Sigmoid colon (tissue), 7 donors: ENCODE data around the gene WDFY2. TPM values are rescaled to one million over a fixed set of nuclear protein-coding genes. Genes with fewer than 3 reads are reported as not detected.
"Not testable (repeated sequence)": the region's sequence is repeated elsewhere in the genome, so short reads cannot be mapped to it uniquely, and the experiment has no call there.

Source experiments
- DNase-seq: peaks from one replicate; pipeline ENCODE4 v3.0.0-alpha.2; 2019
- H3K27ac ChIP-seq, 4 donors: fragments of 200-600 bp; sonication (generic); one replicate each; pipeline ENCODE4 v1.5.1; 2016 to 2019; ENCODE audit warnings: mild to moderate bottlenecking in 1 of 4
- H3K27me3 ChIP-seq, 3 donors: fragments of 200-600 bp; sonication (generic); one replicate each; pipeline ENCODE4 v1.5.1; 2019; ENCODE audit warnings: mild to moderate bottlenecking in 1 of 3
- H3K36me3 ChIP-seq, 4 donors: fragments of 200-600 bp; sonication (generic); one replicate each; pipeline ENCODE4 v1.5.1; 2016 to 2019
- H3K4me1 ChIP-seq, 4 donors: fragments of 200-600 bp; sonication (generic); one replicate each; pipeline ENCODE4 v1.5.1; 2017 to 2019
- H3K4me3 ChIP-seq, 4 donors: fragments of 200-600 bp; sonication (generic); one replicate each; pipeline ENCODE4 v1.5.1; 2017 to 2019; ENCODE audit warnings: mild to moderate bottlenecking in 2 of 4, moderate library complexity in 1 of 4
- H3K9me3 ChIP-seq, 4 donors: fragments of 200-600 bp in 3 of 4; sonication (generic) in 3 of 4; one replicate each; pipeline versions ENCODE4 v1.5.1 to v1.6.1; 2013 to 2019
- EP300 ChIP-seq, 4 donors: sonication (generic); formaldehyde crosslinking; IDR thresholded peaks; one replicate each; pipeline ENCODE4 v1.6.1; 2017; ENCODE audit warnings: antibody characterized with exemption in 4 of 4
- POLR2A ChIP-seq, 2 donors: fragments of 450-650 bp; IDR thresholded peaks; one replicate each; pipeline ENCODE4 v1.6.1; 2016; ENCODE audit warnings: antibody characterized with exemption in 2 of 2, mild to moderate bottlenecking in 2 of 2, moderate library complexity in 2 of 2
- POLR2AphosphoS5 ChIP-seq, 4 donors: sonication (generic); formaldehyde crosslinking; IDR thresholded peaks; one replicate each; pipeline ENCODE4 v1.6.1; 2017; ENCODE audit warnings: antibody characterized with exemption in 4 of 4
- WGBS, 2 donors: extraction: QIAGEN DNeasy Blood & Tissue Kit; methylation state at CpG; one replicate each; pipeline ENCODE4 v1.1.7; 2013; 5-methylcytosine and 5-hydroxymethylcytosine counted together
- intact Hi-C: fragments of 100-400 bp; cut with DNase I; formaldehyde crosslinking; loops from one replicate; pipeline ENCODE4 v1.15.1; 2023
- polyA plus RNA-seq, 3 donors: library from polyadenylated mRNA; stranded (reverse); fragments of 200-250 nt; gene quantifications; one replicate each; pipeline ENCODE4 v1.2.3, GENCODE V29; 2013
- total RNA-seq, 4 donors: library from RNA; depleted of rRNA; stranded (reverse); fragments of >200 nt; gene quantifications; one replicate each; pipeline ENCODE4 v1.1.0, GENCODE V29; 2016
- TF ChIP-seq, protein P1 (sequence below), 4 experiments: fragments of 450-650 bp in 3 of 4; fragments of 200-600 bp in 1 of 4; IDR thresholded peaks; one replicate each; pipeline ENCODE4 v1.5.1; 2016 to 2019; ENCODE audit warnings: antibody characterized with exemption in 4 of 4, mild to moderate bottlenecking in 3 of 4, moderate library complexity in 2 of 4
- donor health status: healthy with polysubstance abuse.
- donor health status: Bipolar disorder and iron deficiency.
- donor health status: healthy.

The WDFY2 gene
- total and polyA plus RNA-seq, 7 donors, result 0.60 to 18.3 (median 7.3) TPM

DNA sequence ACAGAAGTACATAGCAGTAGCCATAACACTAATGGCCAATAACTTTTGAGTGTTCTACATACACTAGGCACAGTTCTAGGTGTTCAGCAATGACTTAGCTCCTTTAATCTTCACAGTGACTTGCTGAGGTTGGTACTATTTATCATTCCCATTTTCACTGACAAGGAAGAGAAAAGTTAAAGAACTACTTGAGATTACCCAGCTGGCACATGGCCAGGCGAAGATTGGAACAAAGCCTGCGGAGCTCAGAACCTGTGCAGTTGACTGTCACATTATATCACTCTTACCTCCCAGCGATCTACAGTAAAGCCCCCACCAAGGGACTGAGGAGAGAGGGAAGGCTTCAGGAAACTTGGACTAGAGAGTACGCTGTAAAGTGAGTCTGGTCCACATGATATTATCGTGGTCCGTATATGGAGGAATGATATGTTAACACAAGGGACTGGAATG, 42.4 kb upstream of the WDFY2 start:
- H3K4me1 ChIP-seq, result peaks cover 0 to 54% (median 47%) of the 10 kb centered on the region in 4 donors
- intact Hi-C loops, result loop anchor here (2.0 to 5.0 kb wide), 2 partner anchors 41 to 90 kb away; partner anchors contain the start of gene INTS6
- TF ChIP-seq POLR2A (IDR thresholded peaks at IDR 0.05), result no peak
- no peak for TF ChIP-seq EP300 (IDR thresholded peaks at IDR 0.05)
- TF ChIP-seq, protein P1, sequence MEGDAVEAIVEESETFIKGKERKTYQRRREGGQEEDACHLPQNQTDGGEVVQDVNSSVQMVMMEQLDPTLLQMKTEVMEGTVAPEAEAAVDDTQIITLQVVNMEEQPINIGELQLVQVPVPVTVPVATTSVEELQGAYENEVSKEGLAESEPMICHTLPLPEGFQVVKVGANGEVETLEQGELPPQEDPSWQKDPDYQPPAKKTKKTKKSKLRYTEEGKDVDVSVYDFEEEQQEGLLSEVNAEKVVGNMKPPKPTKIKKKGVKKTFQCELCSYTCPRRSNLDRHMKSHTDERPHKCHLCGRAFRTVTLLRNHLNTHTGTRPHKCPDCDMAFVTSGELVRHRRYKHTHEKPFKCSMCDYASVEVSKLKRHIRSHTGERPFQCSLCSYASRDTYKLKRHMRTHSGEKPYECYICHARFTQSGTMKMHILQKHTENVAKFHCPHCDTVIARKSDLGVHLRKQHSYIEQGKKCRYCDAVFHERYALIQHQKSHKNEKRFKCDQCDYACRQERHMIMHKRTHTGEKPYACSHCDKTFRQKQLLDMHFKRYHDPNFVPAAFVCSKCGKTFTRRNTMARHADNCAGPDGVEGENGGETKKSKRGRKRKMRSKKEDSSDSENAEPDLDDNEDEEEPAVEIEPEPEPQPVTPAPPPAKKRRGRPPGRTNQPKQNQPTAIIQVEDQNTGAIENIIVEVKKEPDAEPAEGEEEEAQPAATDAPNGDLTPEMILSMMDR (IDR thresholded peaks at IDR 0.05), result no peak
- TF ChIP-seq POLR2AphosphoS5 (IDR thresholded peaks at IDR 0.05), result no peak
- H3K27me3 ChIP-seq, result no peaks in the 10 kb centered on the region
- DNase-seq, result no peak
- WGBS, 2 donors, result 20 to 61% methylated on average over 6 of the region's 6 CpGs
- H3K4me3 ChIP-seq, result no peak overlapping the region
- no peaks in the 10 kb centered on the region for H3K9me3 ChIP-seq
- H3K27ac ChIP-seq, result peak overlapping the region; percentile 35 to 70 (median 66)
- no peaks in the 10 kb centered on the region for H3K36me3 ChIP-seq

GRCh38 chr13:51542346-51543242, 41.7 kb upstream of the WDFY2 start:
- no peaks in the 10 kb centered on the region for H3K9me3 ChIP-seq
- intact Hi-C loops, result loop anchor here (2.0 to 5.0 kb wide), 2 partner anchors 40 to 90 kb away; partner anchors contain the start of gene INTS6
- peaks cover 0 to 54% (median 47%) of the 10 kb centered on the region in 4 donors for H3K4me1 ChIP-seq
- H3K27me3 ChIP-seq, result no peaks in the 10 kb centered on the region
- no peaks in the 10 kb centered on the region for H3K36me3 ChIP-seq
- WGBS, 2 donors, result 56 to 66% methylated on average over 9 of the region's 9 CpGs
- H3K4me3 ChIP-seq, result peak overlapping the region in 2 of 4 donors; percentile 10 to 18
- TF ChIP-seq, protein P1 (IDR thresholded peaks at IDR 0.05), result no peak
- TF ChIP-seq POLR2AphosphoS5 (IDR thresholded peaks at IDR 0.05) (no peak), EP300 (IDR thresholded peaks at IDR 0.05) (no peak), POLR2A (IDR thresholded peaks at IDR 0.05) (no peak)
- H3K27ac ChIP-seq, result peak overlapping the region; percentile 35 to 70 (median 66)
- no peak for DNase-seq

DNA sequence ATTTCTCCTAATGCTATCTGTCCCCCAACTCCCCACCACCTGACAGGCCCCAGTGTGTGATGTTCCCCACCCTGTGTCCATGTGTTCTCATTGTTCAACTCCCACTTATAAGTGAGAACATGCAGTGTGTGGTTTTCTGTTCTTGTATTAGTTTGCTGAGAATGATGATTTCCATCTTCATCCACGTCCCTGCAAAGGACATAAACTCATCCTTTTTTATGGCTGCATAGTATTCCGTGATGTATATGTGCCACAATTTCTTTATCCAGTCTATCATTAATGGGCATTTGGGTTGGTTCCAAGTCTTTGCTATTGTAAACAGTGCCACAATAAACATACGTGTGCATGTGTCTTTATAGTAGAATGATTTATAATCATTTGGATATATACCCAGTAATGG, 38.8 kb upstream of the WDFY2 start:
- intact Hi-C loops, DNase-seq, H3K27ac ChIP-seq, H3K9me3 ChIP-seq, H3K36me3 ChIP-seq, H3K4me3 ChIP-seq, H3K27me3 ChIP-seq: not testable (repeated sequence)
- 56 to 87% methylated on average over 3 of the region's 3 CpGs for WGBS, 2 donors
- peaks cover 0 to 31% (median 30%) of the 10 kb centered on the region in 4 donors for H3K4me1 ChIP-seq

DNA sequence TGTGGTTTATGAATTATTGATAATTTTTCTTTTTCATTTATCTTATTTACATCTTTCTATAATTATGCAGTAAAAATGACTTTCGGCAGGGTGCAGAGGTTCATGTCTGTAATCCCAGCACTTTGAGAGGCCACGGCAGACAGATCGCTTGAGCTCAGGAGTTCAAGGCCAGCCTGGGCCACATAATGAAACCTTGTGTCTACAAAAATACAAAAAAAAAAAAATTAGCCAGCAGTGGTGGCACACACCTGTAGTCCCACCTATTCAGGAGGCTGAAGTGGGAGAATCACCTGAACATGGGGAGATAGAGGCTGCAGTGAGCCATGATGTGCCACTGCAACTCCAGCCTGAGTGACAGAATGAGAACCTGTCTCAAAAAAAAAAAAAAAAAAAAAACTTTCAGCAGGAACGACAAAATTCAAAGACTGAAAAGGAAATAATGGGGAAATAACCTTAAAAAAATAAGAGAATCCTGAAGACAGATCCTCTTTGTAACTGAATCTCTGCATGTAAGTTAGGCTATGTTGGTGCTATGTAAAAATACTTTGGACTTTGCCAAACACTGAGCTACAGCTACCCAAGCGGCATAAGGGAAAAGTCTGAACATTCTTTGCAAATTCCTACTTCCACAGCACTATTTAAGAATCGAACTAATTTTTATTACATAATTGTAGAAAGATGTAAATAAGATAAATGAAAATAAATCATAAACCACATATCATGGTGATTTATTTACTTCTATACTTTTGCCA, 36.7 kb upstream of the WDFY2 start:
- WGBS, 2 donors, result 86% methylated on average over 6 of the region's 6 CpGs
- TF ChIP-seq, protein P1 (IDR thresholded peaks at IDR 0.05), result no peak
- TF ChIP-seq POLR2AphosphoS5 (IDR thresholded peaks at IDR 0.05), result no peak
- TF ChIP-seq POLR2A (IDR thresholded peaks at IDR 0.05), result no peak
- no peak for TF ChIP-seq EP300 (IDR thresholded peaks at IDR 0.05)
- no peak overlapping the region for H3K4me3 ChIP-seq

GRCh38 chr13:51549050-51549449, 35.2 kb upstream of the WDFY2 start:
- no peak overlapping the region for H3K27ac ChIP-seq
- no peak overlapping the region for H3K4me3 ChIP-seq
- intact Hi-C loops, result no loop called here
- H3K4me1 ChIP-seq, result no peaks in the 10 kb centered on the region
- TF ChIP-seq POLR2AphosphoS5 (IDR thresholded peaks at IDR 0.05) (no peak), EP300 (IDR thresholded peaks at IDR 0.05) (no peak), POLR2A (IDR thresholded peaks at IDR 0.05) (no peak)
- TF ChIP-seq, protein P1 (IDR thresholded peaks at IDR 0.05), result no peak
- H3K9me3 ChIP-seq, result no peaks in the 10 kb centered on the region
- H3K36me3 ChIP-seq, result no peaks in the 10 kb centered on the region
- no peak for DNase-seq
- H3K27me3 ChIP-seq, result no peaks in the 10 kb centered on the region
- WGBS, 2 donors, result 43 to 61% methylated on average over 3 of the region's 3 CpGs

More for the DNA sequence above, 36.7 kb upstream of the WDFY2 start:
- no peaks in the 10 kb centered on the region for H3K36me3 ChIP-seq
- no peaks in the 10 kb centered on the region for H3K27me3 ChIP-seq
- no peak for DNase-seq
- no peaks in the 10 kb centered on the region for H3K9me3 ChIP-seq
- H3K27ac ChIP-seq, result no peak overlapping the region
- peaks cover 0 to 9% (median 9%) of the 10 kb centered on the region in 4 donors for H3K4me1 ChIP-seq
- intact Hi-C loops, result no loop called here
